ENCODE data around the gene RIPOR3.
"Not testable (repeated sequence)": the region's sequence is repeated elsewhere in the genome, so short reads cannot be mapped to it uniquely, and the experiment has no call there.

The RIPOR3 gene

GRCh38 chr20:50651676-50652075, 39.7 kb downstream of the RIPOR3 start:
- DNase-seq = no peak

DNA sequence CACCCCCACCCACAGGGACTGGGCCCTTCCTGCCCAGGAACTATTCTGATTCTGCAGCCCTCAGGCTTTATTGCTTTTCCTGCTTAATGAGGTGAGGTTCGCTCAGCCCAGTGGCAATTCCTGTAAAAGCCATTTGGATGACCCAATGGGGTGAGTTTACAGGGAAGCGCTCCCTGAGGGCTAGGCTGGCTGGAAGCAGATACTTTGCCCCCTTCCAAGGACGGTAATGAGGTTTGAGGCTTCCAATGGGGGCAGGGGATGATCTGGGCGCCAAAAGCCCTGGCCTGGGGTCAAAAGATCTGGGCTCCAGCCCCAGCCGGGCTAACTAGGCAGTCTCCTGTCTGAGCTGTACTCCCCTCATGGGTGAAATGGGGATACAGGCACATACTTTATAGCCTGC, 41.8 kb downstream of the RIPOR3 start:
- DNase-seq = no peak

DNA sequence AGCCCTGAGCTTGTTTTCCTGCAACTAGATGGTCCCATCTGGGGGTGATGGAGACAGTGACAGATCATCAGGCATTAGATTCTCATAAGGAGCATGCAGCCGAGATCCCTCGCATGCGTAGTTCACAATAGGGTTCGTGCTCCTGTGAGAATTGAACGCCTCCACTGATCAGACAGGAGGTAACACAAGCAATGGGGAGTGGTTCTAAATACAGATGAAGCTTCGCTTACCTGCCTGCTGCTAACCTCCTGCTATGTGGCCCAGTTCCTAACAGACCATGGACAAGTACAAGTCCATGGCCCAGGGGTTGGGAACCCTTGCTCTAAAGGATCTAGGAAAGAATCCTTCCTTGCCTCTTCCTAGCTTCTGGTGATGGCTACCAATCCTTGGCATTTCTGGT, 42.7 kb downstream of the RIPOR3 start:
- no peak for DNase-seq

- no peak for DNase-seq
Observed at GRCh38 chr20:50646483-50646996, 44.8 kb downstream of the RIPOR3 start.

GRCh38 chr20:50645253-50646068, 45.9 kb downstream of the RIPOR3 start:
- no peak for DNase-seq

- DNase-seq = no peak
Observed at GRCh38 chr20:50642288-50642803, 49.0 kb downstream of the RIPOR3 start.

DNA sequence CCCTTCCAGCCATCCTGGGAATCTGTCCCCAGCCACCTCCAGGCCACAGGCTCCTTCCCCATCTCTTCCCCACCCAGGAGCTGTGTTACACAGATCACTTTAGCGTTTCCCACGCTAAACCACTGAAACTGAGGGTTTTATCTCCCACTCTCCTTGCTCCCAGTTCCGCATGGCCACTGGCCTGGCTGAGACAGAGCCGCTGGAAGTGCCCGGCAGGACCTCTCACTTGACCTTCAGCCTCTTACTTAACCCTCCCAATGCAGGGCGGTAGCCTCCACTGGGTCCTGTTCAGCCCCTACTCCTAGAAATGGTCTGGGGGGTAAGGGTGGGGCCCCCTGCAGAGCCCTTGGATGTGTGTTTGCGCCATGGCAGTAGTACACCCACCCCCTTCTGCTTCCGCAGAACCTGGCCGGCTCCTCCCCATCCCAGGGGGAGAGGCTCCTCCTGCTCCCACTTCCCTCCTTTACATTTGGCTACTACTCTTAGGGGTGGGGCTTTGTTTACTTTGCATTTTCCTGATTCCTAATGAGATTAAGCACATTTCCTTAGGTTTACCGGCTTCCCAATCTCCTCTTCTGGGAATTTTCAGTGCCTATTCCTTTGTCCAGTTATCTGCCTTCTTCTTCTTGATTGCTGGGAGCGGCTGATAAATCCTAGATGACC, 49.6 kb downstream of the RIPOR3 start:
- DNase-seq = not testable (repeated sequence)

GRCh38 chr20:50639971-50640711, 51.2 kb downstream of the RIPOR3 start:
- not testable (repeated sequence) for DNase-seq

DNA sequence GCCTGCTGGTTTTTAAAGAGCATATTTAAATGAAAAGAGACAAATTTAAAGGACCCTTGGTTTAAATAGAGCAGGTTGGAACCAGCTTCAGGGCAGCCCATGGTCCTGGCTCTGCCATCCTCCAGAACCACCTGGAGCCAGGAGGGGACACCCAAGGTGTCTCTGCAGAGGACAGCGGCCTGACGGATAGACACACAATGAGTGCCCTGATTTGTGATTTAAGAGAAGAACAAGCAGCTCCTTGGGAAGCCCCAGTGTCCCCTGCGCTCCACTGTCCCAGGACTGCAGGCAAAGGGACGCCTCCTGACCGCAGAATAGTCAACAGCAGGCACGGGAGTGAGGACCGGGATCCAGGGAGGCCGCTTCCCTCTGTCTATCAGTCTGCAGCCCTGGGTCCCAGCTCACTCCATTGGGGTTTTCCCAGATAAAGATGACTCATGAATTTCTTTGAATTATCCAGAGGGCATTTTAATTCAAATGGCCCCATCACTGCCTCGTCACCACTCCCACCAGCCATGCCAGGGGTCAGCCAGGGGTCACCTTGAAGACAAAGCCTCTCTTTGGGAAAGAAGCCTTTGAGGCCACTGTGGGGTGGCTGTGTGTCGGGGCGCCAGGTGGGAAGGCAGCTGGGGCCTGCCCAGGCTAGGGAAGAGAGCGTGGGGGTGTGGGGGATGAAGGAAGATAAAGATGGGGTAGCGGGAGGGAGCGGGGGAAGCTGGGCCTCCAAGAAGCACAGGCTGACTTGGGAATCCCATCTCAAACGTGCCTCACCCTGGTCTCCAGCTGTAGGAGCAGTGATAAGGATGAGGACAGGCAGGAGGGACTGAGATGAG, 53.1 kb downstream of the RIPOR3 start:
- not testable (repeated sequence) for DNase-seq

GRCh38 chr20:50636601-50637540, 54.5 kb downstream of the RIPOR3 start:
- no peak for DNase-seq

DNA sequence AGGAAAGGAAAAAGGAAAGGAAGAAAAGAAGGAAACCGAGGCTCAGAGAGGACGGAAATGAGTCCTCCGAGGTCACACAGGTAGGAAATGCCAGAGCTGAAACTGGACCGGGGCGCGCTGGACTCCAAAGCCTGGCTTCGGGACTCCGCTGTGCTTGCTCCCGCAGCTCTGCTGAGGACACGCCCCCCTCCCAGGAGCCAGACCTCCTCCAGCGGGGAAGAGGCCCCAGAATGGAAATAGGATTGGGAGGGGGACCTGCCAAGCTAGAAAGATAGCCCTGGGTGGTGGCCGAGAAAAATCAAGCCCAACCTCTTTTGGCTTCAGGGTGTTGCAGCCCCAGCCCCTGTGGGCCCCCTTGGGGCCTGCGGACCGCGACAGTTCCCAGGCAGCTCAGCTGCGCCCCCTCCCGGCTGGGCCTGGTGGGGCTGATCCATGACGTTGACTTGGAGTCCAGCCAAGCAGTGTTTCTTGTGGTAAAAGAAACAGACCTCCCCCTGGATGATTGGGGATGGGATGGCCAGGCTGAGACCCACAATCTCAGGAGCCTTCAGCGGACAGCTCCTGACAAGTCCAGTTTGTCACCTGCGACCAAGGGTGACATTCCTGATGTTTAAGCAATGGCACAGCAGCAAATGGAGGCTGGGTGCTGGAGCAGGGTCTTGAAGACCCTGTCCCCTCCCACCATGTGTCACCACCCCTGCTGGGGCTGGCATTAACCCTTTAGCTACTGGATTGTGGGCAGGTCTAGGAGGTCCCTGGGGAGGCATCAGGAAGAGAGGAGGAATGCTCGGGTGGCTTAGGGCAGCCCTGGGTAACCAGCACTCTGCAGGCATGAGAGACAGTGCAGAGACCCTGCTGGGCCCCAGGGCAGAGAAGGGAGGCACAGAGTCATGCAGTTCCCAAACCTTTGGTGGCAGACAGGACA, 55.4 kb downstream of the RIPOR3 start:
- DNase-seq = peak; percentile 49

DNA sequence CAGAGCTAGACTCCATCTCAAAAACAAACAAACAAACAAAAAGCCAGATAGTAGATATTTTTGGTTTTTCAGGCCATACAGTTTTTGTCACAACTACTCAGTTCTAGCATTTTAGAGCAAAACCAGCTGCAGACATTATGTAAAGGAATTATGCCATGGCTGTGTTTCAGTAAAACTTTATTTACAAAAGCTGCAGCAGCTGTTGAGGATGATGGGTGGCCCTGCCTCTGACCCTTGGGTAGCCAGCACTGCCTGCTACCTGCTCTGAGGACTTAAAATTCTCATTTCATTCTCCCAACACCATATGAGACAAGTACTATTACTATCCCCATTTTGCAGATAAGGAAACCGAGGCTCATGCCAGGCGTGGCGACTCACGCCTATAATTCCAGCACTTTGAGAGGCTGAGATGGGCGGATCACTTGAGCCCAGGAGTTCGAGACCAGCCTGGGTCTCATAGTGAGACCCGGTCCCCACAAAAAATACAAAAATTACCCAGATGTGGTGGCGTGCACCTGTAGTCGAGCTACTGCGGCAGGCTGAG, 56.3 kb downstream of the RIPOR3 start:
- no peak for DNase-seq

DNA sequence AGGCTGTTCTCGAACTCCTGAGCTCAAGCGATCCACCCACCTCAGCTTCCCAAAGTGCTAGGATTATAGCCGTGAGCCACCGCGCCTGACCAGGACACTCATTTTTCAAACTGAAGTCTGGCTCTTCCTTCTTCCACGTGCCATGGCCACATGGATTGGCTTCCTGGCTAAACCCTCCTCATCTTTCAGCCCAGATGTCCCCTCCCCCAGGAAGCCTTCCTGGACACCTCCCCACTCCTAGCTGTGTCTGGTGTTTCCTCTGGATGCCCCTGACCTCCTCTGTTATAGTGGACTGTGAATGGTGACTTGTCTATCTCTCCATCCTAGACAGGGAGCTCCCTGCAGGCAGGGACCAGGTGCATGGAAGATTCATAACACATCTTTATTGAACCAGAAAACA, 57.2 kb downstream of the RIPOR3 start:
- DNase-seq = no peak

DNA sequence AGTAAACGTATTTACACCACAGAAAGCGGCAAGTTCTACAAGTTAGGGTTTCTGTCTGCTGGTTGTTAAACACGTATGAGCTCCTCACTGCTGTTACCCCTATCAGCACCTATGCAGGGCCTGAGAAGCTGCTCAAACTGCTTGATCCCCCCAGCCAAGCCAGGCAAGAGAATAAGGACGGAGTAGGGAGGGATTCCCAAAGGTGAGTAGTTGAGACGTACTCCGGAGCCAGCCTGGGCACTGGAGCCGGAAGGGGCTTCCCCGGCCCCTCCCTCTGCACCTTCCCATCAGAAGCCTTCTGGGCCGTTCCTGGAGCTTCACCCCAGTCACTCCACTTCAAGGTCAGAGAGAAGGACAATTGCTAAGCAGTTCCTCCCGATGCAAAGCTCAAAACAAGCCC, 58.0 kb downstream of the RIPOR3 start:
- DNase-seq = no peak

- DNase-seq = no peak
Observed at GRCh38 chr20:50632701-50633100, 58.6 kb downstream of the RIPOR3 start.

DNA sequence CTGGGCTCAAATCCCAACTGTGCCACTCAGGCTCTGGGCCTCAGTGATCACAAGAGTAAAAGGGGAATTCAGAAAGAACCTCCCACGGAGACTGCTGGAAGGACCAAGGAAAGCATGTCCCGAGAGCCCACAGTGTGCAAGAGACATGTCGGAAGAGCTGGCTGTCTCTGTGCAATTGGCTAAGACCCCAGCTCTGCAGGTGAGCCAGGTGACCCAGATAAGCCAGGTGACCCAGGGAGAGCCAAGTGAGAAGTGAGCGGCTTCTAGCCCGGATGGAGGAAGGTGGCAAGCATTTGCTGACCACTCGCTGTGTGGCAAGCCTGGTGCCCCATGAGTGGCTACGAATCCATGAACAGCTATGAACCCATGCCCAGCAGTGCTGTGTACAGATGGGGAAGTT, 59.1 kb downstream of the RIPOR3 start:
- DNase-seq = no peak

- DNase-seq = no peak
Observed at GRCh38 chr20:50630578-50631263, 60.6 kb downstream of the RIPOR3 start.

DNA sequence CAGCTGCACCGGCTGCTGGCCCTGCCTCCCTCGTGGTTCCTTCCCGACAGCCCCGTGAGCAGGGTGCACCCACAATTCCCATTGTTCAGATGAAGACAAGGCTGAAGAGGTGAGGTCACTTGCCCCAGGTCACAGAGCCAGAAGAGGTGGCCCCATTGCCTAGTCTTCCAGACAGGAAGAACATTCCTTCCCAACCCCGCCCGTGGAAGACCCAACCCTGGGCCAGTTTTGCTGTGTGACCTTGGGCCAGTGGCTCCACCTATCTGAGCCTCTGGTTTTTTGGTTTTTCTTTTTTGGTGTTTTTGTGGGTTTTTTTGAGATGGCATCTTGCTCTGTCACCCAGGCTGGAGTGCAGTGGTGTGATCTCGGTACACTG, 61.7 kb downstream of the RIPOR3 start:
- no peak for DNase-seq
